H9 (cell line): ENCODE data around the gene PHF21A. TPM values are rescaled to one million over a fixed set of nuclear protein-coding genes. Genes with fewer than 3 reads are reported as not detected.

Experiments used
- DNase-seq: peaks from one replicate; pipeline ENCODE4 v3.0.0-alpha.2; 2017
- H2AFZ ChIP-seq: one replicate; pipeline ENCODE4 v1.6.1; 2013; ENCODE audit warnings: mild to moderate bottlenecking, low read length, control low read depth, moderate library complexity
- H2AK5ac ChIP-seq: 2 replicates; pipeline ENCODE4 v1.6.1; 2013; ENCODE audit warnings: low read length, control low read depth, mixed read lengths; ENCODE audit not compliant: insufficient read length
- H2BK120ac ChIP-seq: one replicate; pipeline ENCODE4 v1.6.1; 2013; ENCODE audit warnings: low read depth, mild to moderate bottlenecking, low read length, control low read depth, inconsistent platforms; ENCODE audit not compliant: poor library complexity, severe bottlenecking
- H2BK12ac ChIP-seq: 2 replicates; pipeline ENCODE4 v1.6.1; 2013; ENCODE audit warnings: low read length, control low read depth, mixed read lengths, low read depth; ENCODE audit not compliant: insufficient read length
- H2BK15ac ChIP-seq: 2 replicates; pipeline ENCODE4 v1.6.1; 2013; ENCODE audit warnings: low read depth, low read length, control low read depth
- H2BK20ac ChIP-seq: one replicate; pipeline ENCODE4 v1.6.1; 2013; ENCODE audit warnings: low read depth, mild to moderate bottlenecking, low read length, control low read depth, inconsistent platforms; ENCODE audit not compliant: poor library complexity, severe bottlenecking
- H2BK5ac ChIP-seq: 2 replicates; pipeline ENCODE4 v1.6.1; 2013; ENCODE audit warnings: low read length, control low read depth, mixed read lengths; ENCODE audit not compliant: insufficient read length
- H3K14ac ChIP-seq: 2 replicates; pipeline ENCODE4 v1.6.1; 2013; ENCODE audit warnings: low read length, control low read depth; ENCODE audit not compliant: insufficient read depth
- H3K18ac ChIP-seq: 2 replicates; pipeline ENCODE4 v1.6.1; 2013; ENCODE audit warnings: low read depth, mild to moderate bottlenecking, mixed read lengths, low read length, control low read depth; ENCODE audit not compliant: insufficient read length
- H3K23ac ChIP-seq: 2 replicates; pipeline ENCODE4 v1.6.1; 2013; ENCODE audit warnings: low read length, control low read depth, mixed read lengths, low read depth; ENCODE audit not compliant: insufficient read length
- H3K23me2 ChIP-seq: 2 replicates; pipeline ENCODE4 v1.6.1; 2013; ENCODE audit warnings: low read depth, mild to moderate bottlenecking, mixed read lengths, low read length, control low read depth; ENCODE audit not compliant: insufficient read length, poor library complexity, severe bottlenecking
- H3K27ac ChIP-seq: 2 replicates; pipeline ENCODE4 v1.5.1; 2013; ENCODE audit warnings: low read length, control low read depth, mixed read lengths, low read depth; ENCODE audit not compliant: insufficient read length
- H3K27me3 ChIP-seq: 2 replicates; pipeline ENCODE4 v1.6.1; 2013; ENCODE audit warnings: low read length, control low read depth, inconsistent platforms; ENCODE audit not compliant: insufficient read depth
- H3K4ac ChIP-seq: 2 replicates; pipeline ENCODE4 v1.6.1; 2013; ENCODE audit warnings: low read depth, mild to moderate bottlenecking, control low read depth, inconsistent platforms, low read length, moderate library complexity
- H3K4me1 ChIP-seq: 2 replicates; pipeline ENCODE4 v1.6.1; 2013; ENCODE audit warnings: low read length, control low read depth, inconsistent platforms; ENCODE audit not compliant: insufficient read depth
- H3K4me2 ChIP-seq: 2 replicates; pipeline ENCODE4 v1.6.1; 2013; ENCODE audit warnings: low read length, control low read depth, mixed read lengths; ENCODE audit not compliant: insufficient read length, insufficient read depth
- H3K56ac ChIP-seq: 2 replicates; pipeline ENCODE4 v1.6.1; 2013; ENCODE audit warnings: low read depth, mild to moderate bottlenecking, mixed read lengths, low read length, control low read depth; ENCODE audit not compliant: insufficient read length
- H3K79me1 ChIP-seq: 2 replicates; pipeline ENCODE4 v1.6.1; 2013; ENCODE audit warnings: low read depth, mild to moderate bottlenecking, moderate library complexity, low read length, control low read depth, inconsistent platforms; ENCODE audit not compliant: insufficient read depth, poor library complexity, severe bottlenecking
- H3K79me2 ChIP-seq: 2 replicates; pipeline ENCODE4 v1.6.1; 2013; ENCODE audit warnings: low read length, control low read depth, inconsistent platforms; ENCODE audit not compliant: insufficient read depth
- H3K9ac ChIP-seq: 2 replicates; pipeline ENCODE4 v1.6.1; 2013; ENCODE audit warnings: low read length, control low read depth, mixed read lengths; ENCODE audit not compliant: insufficient read length; ENCODE audit errors: extremely low read depth
- H3K9me3 ChIP-seq: one replicate; pipeline ENCODE4 v1.6.1; 2013; ENCODE audit warnings: low read depth, low read length, inconsistent platforms; ENCODE audit not compliant: control insufficient read depth
- H3T11ph ChIP-seq: one replicate; pipeline ENCODE4 v1.6.1; 2013; ENCODE audit warnings: mild to moderate bottlenecking, low read length, control low read depth, inconsistent platforms
- H4K20me1 ChIP-seq: one replicate; pipeline ENCODE4 v1.6.1; 2013; ENCODE audit not compliant: control insufficient read depth, insufficient read length, insufficient read depth
- H4K5ac ChIP-seq: 2 replicates; pipeline ENCODE4 v1.6.1; 2013; ENCODE audit warnings: low read depth, mild to moderate bottlenecking, mixed read lengths, low read length, control low read depth; ENCODE audit not compliant: insufficient read length
- H4K8ac ChIP-seq: replicated peaks from 2 replicates; pipeline ENCODE4 v1.6.1; 2013; ENCODE audit warnings: low read length, control low read depth, mixed read lengths, low read depth; ENCODE audit not compliant: insufficient read length
- H4K91ac ChIP-seq: 2 replicates; pipeline ENCODE4 v1.6.1; 2013; ENCODE audit warnings: low read depth, mild to moderate bottlenecking, moderate library complexity, mixed read lengths, low read length, control low read depth; ENCODE audit not compliant: insufficient read length
- H3K27ac Mint-ChIP-seq, 3 experiments: 2 replicates in 2 of 3; 3 replicates in 1 of 3; pipeline ENCODE4 v1.8.0; 2020 to 2021; ENCODE audit warnings: mixed read lengths in 3 of 3, mild to moderate bottlenecking in 1 of 3, moderate library complexity in 1 of 3
- H3K27me3 Mint-ChIP-seq: 2 replicates; pipeline ENCODE4 v1.8.0; 2021; ENCODE audit warnings: low read depth, mild to moderate bottlenecking, moderate library complexity, mixed read lengths
- H3K36me3 Mint-ChIP-seq, 3 experiments: 2 replicates in 2 of 3; 3 replicates in 1 of 3; pipeline ENCODE4 v1.8.0; 2020 to 2021; ENCODE audit warnings: low read depth in 3 of 3, mixed read lengths in 3 of 3; ENCODE audit not compliant: insufficient read depth in 1 of 3
- H3K4me1 Mint-ChIP-seq, 2 experiments: 2 replicates each; pipeline ENCODE4 v1.8.0; 2020; ENCODE audit warnings: mixed read lengths in 2 of 2
- H3K4me3 Mint-ChIP-seq, 2 experiments: 2 replicates in 1 of 2; 3 replicates in 1 of 2; pipeline ENCODE4 v1.8.0; 2020 to 2021; ENCODE audit warnings: mild to moderate bottlenecking in 2 of 2, mixed read lengths in 2 of 2, moderate library complexity in 1 of 2
- H3K9me3 Mint-ChIP-seq, 2 experiments: 2 replicates in 1 of 2; 3 replicates in 1 of 2; pipeline ENCODE4 v1.8.0; 2020; ENCODE audit warnings: mild to moderate bottlenecking in 2 of 2, mixed read lengths in 2 of 2, moderate library complexity in 1 of 2
- WGBS: extraction: QIAGEN DNeasy Blood & Tissue Kit; methylation state at CpG from one replicate; pipeline ENCODE4 v1.1.7; 2013; ENCODE audit warnings: missing lambda C conversion rate, low lambda C conversion rate, mixed read lengths; ENCODE audit not compliant: insufficient read length; ENCODE audit errors: extremely low coverage; 5-methylcytosine and 5-hydroxymethylcytosine counted together
- total RNA-seq: library from RNA; stranded (reverse); gene quantifications from 2 replicates; pipeline ENCODE4 v1.2.1, GENCODE V29; 2021
- TF ChIP-seq, protein P1 (sequence below): fragments of 200-600 bp; sonication (generic); conservative IDR thresholded peaks from 3 replicates; pipeline ENCODE4 v1.8.0; 2021; ENCODE audit warnings: antibody characterized with exemption, mild to moderate bottlenecking

PHF21A gene
- total RNA-seq, 1 experiment from 2014 or later = 33.8 TPM

DNA sequence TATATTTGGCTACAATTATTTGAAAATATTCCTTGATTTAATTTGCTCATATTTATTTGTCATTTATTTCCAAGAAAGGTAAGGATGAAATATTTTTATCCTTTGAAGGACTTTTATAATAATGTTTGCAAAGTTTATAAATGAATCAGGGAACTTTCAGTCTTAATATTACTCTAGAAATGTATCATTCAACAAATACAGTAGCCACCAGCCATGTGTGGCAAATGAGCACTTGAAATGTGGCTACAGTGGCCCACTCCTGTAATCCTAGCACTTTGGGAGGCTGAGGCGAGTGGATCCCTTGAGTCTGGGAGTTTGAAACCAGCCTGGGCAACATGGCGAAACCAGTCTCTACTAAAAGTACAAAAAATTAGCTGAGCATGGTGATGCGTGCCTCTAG, 20.3 kb upstream of the PHF21A start:
- Histone ChIP-seq H3K4ac (no peak overlapping the region), H3K23ac (no peak overlapping the region), H3K27me3 (no peaks in the 10 kb centered on the region), H3K9me3 (no peaks in the 10 kb centered on the region), H4K8ac (no peak overlapping the region), H3K79me2 (no peaks in the 10 kb centered on the region), H2BK15ac (no peak overlapping the region), H3T11ph (no peak overlapping the region), H2BK20ac (no peak overlapping the region), H4K91ac (no peak overlapping the region), H4K20me1 (no peaks in the 10 kb centered on the region), H2BK120ac (no peak overlapping the region), H3K9ac (no peak overlapping the region), H3K18ac (no peak overlapping the region), H3K4me2 (no peak overlapping the region), H3K56ac (no peak overlapping the region), H3K4me1 (no peaks in the 10 kb centered on the region), H2BK5ac (no peak overlapping the region), H3K27ac (no peak overlapping the region), H2AFZ (no peak overlapping the region), H4K5ac (no peak overlapping the region), H2AK5ac (no peak overlapping the region), H3K14ac (no peak overlapping the region), H2BK12ac (no peak overlapping the region), H3K23me2 (no peaks in the 10 kb centered on the region), H3K79me1 (no peaks in the 10 kb centered on the region)
- DNase-seq = no peak
- TF ChIP-seq, protein P1, sequence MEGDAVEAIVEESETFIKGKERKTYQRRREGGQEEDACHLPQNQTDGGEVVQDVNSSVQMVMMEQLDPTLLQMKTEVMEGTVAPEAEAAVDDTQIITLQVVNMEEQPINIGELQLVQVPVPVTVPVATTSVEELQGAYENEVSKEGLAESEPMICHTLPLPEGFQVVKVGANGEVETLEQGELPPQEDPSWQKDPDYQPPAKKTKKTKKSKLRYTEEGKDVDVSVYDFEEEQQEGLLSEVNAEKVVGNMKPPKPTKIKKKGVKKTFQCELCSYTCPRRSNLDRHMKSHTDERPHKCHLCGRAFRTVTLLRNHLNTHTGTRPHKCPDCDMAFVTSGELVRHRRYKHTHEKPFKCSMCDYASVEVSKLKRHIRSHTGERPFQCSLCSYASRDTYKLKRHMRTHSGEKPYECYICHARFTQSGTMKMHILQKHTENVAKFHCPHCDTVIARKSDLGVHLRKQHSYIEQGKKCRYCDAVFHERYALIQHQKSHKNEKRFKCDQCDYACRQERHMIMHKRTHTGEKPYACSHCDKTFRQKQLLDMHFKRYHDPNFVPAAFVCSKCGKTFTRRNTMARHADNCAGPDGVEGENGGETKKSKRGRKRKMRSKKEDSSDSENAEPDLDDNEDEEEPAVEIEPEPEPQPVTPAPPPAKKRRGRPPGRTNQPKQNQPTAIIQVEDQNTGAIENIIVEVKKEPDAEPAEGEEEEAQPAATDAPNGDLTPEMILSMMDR = no peak
- Mint-ChIP-seq H3K4me1 (peaks cover 6 to 18% of the 10 kb centered on the region in 2 experiments), H3K36me3 (no peaks in the 10 kb centered on the region; a peak in 1 of 7 replicates), H3K27ac (no peak overlapping the region), H3K27me3 (peaks cover 3% of the 10 kb centered on the region), H3K4me3 (no peak overlapping the region), H3K9me3 (no peaks in the 10 kb centered on the region)
- WGBS = no CpG with 5 or more reads among the region's 3 CpGs
